Dedifferentiated amniotic fluid mesenchymal stem cell (primary cell): ENCODE measurements around the gene KRT27.
"Not testable (repeated sequence)": the region's sequence is repeated elsewhere in the genome, so short reads cannot be mapped to it uniquely, and the experiment has no call there.

Experiments
- DNase-seq: peaks from one replicate; pipeline ENCODE4 v3.0.0-alpha.2; 2016; ENCODE audit errors: extremely low spot score

The KRT27 gene, protein sequence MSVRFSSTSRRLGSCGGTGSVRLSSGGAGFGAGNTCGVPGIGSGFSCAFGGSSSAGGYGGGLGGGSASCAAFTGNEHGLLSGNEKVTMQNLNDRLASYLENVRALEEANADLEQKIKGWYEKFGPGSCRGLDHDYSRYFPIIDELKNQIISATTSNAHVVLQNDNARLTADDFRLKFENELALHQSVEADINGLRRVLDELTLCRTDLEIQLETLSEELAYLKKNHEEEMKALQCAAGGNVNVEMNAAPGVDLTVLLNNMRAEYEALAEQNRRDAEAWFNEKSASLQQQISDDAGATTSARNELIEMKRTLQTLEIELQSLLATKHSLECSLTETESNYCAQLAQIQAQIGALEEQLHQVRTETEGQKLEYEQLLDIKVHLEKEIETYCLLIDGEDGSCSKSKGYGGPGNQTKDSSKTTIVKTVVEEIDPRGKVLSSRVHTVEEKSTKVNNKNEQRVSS

DNA sequence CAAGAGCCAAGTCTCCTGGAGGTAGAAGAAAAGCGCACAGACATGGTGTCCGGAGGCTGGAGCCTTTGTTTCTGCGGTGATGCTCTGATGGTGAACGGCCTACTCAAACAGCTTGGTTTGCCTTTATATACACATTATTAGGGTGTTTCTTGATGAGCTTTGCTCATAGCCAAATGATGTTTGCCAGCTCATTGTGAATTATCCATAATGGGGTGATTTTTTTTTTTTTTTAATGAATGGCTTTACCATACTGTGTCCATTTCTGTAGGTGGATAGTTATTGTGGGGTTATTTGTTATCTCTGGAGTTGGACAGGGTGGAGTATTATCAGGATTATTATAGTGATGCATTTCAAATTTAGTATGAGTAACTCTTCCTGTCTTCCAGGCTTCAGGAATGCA is at the start of gene KRT27:
KRT27 (minus strand) TSS at position 101 of the 400 bp plus-strand sequence; CDS start at position 44, 57 bp downstream.
- DNase-seq = no peak

- DNase-seq = no peak
Measured at GRCh38 chr17:40830085-40830776, 47.9 kb upstream of the KRT27 start.

DNA sequence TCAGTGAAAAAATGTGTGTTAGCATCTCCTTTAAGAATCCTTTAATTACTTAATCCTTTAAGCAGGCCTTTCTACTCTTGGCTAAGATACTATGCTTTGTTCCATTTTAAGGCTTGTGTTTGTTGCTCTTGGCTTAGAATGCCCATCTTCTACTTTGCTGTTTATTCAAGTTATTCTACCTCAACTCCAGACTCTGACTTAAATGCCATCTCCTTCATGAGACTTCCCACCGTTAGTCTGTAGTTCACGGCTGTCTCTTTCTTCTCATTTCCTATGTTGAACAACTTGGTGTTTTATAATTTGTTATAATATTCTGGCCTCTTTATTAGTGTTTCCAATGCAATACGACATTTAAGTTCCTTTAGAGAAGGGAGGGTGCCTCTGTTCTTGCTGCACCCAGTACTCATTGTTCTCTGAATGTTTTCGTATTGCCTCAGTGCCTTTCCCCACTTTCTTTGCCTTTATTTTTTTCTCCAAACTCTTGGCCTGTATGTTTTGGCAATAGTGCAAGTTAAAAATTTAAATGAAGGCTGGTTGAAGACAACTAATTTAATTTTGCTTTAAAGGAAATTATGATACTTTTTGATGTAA is 46.2 kb upstream of the KRT27 start:
- DNase-seq = no peak

- DNase-seq = no peak
Measured at GRCh38 chr17:40827746-40828453, 45.5 kb upstream of the KRT27 start.

DNA sequence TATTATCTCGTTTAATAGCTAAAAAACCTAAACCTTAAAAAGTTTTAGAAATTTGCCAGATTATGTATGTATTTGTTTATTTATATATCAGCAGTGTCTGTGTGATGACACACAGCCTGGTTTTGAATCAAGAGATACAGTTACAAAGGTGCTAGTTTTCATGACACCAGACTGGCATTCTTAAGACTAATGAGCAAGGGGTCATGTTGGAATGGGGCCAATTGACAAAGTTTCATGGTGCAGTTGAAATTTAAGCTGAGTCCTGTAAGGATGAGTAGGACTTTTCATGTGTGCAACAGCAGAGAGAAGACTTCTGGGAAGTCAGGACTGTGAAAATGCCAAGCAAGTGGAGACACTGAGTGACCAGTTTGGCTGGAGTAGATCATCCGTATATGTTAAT is 43.2 kb upstream of the KRT27 start:
- no peak for DNase-seq

DNA sequence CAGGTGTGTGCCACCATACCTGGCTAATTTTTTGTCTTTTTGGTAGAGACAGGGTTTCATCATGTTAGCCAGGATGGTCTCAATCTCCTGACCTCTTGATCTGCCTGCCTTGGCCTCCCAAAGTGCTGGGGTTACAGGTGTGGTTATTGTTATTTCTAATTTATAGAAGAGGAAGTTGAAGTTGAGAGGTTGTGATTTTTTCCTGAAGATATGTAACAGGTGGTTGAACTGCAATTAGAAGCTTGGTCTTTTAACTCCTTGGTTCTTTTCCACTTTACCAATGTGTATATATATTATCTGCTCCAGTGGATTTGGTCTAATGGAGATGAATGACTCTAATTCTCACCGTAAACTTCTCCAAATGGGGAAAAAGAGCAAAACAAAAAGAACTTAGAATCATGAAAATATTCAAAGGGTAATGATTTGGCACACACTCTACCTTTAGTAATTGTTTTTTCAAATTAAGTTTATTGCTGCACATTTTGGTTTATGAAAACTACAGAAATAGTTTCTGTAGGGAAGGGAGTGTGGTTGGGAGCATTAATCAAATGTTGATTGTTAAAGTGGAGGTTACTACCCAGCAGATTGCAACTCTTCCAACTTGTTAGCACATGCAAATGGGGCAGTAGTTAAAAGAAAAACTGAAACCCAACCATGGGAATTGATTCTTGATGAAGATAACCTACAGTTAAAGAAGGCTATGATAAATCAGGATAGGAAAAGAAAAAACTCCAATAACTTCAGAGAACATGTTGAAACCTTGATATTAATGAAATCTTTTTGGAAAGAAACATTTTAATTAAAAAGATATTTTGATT is 41.9 kb upstream of the KRT27 start:
- DNase-seq = no peak

DNA sequence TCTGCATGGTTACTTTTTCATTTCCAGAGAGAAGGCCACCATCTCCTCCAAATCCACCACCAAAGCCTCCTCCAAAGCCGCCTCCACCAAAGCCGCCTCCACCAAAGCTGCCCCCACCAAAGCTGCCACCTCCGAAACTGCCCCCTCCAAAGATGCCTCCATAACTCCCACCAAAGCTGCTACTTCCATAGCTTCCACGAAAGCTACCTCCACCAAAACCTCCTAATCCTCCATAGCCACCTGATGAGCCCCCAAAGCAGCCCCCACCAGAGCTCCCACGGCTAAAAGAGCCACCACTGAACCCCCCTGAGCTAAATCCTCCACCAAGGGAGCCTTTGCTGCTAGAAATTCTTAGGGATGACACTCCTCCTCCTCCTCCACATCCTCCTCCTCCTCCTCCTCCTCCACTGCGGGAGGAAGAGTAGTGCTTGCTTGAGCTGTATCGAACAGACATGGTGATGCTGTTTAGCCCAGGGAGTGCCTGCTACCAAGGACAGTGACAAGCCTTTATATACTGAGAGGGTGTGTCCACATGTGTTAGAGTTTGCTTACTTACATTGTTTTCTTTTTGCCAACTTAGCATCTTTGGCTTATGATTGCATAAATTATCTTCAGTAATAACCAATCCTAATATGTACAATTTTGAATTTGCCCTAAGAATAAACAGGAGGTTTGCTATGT is 39.9 kb upstream of the KRT27 start, which contains the start of gene KRT10:
KRT10 (minus strand) TSS at position 483 of the 681 bp plus-strand sequence; CDS start at position 454, 29 bp downstream.
- DNase-seq = no peak

- no peak for DNase-seq
Measured at GRCh38 chr17:40821536-40821935, 39.2 kb upstream of the KRT27 start.

DNA sequence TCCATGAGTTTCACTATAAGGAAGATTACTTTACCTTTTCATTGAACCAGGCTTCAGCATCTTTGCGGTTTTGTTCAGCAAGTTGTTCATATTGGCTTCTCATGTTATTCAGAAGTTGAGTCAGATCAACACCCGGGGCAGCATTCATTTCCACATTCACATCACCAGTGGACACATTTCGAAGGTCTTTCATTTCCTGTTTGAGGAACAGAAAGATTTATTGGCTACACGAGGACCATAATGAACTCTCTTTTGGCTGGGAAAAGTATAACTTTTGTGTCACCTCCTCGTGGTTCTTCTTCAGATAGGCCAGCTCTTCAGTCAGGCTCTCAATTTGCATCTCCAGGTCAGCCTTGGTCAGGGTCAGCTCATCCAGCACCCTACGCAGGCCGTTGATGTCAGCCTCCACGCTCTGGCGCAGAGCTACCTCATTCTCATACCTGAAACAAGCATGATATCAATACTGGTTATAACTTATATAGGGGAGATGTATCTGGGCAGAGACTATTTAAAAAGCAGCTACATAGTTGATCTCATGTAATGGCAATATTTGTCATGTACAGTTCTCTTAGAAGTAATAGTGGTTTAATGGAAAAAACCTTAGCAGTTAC is 38.0 kb upstream of the KRT27 start:
- no peak for DNase-seq

DNA sequence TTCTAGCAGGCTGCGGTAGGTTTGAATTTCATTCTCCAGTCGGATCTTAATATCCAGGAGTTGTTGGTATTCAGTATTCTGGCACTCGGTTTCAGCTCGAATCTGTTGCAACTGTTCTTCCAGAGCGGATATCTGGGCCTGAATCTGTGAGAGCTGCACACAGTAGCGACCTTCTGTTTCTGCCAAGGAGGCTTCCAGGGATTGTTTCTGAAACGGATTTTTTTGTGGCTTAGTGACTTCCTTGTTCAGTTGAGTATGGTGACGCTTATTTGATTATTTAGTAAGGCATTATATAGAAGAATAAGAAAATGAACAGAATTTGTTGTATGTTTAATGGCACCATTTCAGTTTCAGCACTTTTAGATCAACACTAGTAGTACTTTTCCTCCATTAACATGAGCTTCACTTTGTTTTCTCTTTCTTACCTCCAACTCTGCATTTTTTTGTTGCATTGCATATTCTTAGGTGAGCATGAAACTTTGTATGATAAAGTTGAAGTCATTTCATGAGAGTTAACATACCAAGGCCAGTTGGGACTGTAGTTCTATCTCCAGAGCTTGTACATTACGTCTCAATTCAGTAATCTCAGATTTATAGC is 37.3 kb upstream of the KRT27 start:
- DNase-seq = no peak

- DNase-seq = peak; percentile 70
Measured at GRCh38 chr17:40818733-40819527, 36.6 kb upstream of the KRT27 start.

DNA sequence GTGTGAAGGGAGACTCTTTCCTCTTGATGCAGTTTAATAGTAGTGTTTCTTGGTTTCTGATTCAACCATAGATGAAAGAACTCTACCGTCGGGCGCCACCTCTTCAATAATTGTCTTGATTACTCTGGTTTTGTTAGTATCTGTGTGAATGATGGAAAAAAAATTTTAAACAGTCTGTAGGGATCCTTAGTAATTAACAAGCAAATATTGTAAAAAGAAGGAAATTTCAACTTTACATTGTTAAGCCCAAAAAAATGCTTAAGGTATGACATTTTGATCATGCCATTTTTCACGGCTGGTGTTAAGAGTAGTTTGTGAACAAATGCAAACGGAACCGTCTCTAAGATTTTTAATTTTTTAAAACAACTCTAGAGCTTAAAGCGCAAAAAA is 36.0 kb upstream of the KRT27 start:
- DNase-seq = no peak

- no peak for DNase-seq
Measured at GRCh38 chr17:40817103-40817682, 34.8 kb upstream of the KRT27 start.

DNA sequence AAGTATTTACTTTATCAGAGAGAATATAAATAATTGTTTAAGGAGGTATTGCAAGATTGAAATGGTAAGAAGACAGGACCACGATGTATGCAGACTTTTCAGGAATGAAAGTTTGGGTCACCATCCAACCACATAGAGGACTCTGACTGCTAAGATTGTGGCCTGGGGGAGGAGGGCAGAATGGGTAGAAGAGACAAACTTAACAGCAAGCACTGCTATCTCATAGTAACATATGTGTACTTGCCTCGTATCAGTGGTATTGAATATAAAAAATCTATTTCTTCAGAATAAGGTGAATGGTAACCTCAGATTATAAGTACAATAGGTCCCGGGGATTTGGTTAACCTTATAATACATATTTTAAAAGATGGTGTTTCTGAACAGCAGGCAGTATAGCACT is 34.2 kb upstream of the KRT27 start:
- DNase-seq = no peak

DNA sequence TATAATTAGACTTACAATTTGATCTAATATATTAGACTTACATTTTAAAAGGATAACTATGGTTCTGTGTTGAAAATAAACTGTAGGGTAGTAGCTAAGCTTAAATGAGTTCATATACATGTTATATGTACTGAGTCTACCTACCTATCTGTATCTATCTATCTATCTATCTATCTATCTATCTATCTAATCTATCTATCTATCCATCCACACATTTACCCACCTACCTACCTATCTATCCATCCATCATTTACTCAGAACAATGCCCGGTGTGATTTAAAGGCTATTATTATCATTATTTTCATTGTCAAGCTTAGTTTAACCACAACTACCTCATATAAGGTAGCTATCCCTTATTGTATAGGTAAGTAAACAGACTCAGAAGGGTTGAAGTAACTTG is 33.0 kb upstream of the KRT27 start:
- DNase-seq = no peak

DNA sequence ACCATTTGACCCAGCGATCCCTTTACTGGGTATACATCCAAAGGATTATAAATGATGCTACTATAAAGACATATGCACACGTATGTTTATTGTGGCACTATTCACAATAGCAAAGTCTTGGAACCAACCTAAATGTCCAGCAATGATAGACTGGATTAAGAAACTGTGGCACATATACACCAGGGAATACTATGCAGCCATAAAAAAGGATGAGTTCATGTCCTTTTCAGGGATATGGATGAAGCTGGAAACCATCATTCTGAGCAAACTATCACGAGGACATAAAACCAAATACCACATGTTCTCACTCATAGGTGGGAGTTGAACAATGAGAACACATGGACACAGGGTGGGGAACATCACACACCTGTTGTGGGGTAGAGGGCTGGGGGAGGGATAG is 32.3 kb upstream of the KRT27 start:
- DNase-seq = not testable (repeated sequence)

GRCh38 chr17:40813804-40814203 is 31.5 kb upstream of the KRT27 start:
- DNase-seq = no peak

DNA sequence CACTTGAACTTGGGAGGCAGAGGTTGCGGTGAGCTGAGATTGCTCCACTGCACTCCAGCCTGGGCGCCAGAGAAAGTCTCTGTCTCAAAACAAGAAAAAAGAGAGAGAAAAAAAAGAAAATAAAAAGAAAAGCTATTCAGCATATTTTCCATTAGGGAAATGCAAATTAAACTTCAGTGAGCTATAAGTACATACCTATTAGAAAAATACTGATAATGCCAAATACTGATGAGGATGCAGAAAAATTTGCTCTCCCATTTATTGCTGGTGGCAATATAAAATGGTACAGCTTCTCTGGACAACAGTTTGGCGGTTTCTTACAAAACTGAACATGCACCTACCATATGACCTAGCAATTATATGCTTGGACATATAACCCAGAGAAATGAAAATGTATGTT is 30.3 kb upstream of the KRT27 start:
- DNase-seq = no peak

DNA sequence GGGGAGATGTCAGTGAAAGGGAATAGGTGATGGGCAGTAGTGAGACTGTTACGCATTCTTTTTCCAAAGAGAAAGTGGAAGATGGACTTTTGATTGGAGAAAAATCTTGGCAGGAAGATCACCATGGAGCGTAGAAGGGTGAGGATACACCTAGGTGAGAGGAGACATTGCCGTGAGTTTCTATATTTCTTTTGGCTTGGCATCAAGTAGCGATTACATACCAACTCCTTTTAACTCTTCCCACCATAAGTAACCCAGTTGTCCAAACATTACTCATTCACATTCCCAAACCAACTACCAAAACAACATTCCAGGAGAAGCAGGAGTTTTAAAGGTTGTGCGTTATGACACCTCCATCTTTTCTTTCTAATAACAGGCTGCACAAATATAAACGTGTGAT is 28.1 kb upstream of the KRT27 start:
- no peak for DNase-seq
